HEK293 (cell line): ENCODE data around the gene ZMYND10.

Source experiments
- CTCF ChIA-PET: fragments of 350-600 bp; formaldehyde crosslinking; extraction: SDS; loops from one replicate; lab custom pipeline; 2021; ENCODE audit warnings: antibody characterized with exemption; lab: Yijun Ruan, JAX
- POLR2A ChIA-PET: fragments of 300-600 bp; formaldehyde crosslinking; extraction: SDS; loops from one replicate; lab custom pipeline; 2020; ENCODE audit warnings: antibody characterized with exemption, inconsistent platforms; lab: Yijun Ruan, JAX
- H3K27ac ChIP-seq: fragments of 200-500 bp; sonication (Bioruptor generic); 2 replicates; pipeline ENCODE4 v1.5.1; 2014; ENCODE audit warnings: low read depth, low read length, control low read depth, inconsistent platforms; ENCODE audit errors: extremely low read depth
- H3K36me3 ChIP-seq, 2 experiments: fragments of 200-500 bp in 1 of 2; sonication (Bioruptor generic) in 1 of 2; 1 replicate in 1 of 2; 2 replicates in 1 of 2; pipeline ENCODE4 v1.5.1; 2014 to 2017; ENCODE audit warnings: inconsistent platforms in 2 of 2, low read length in 2 of 2; ENCODE audit not compliant: control insufficient read depth in 2 of 2, insufficient read depth in 1 of 2
- H3K4me1 ChIP-seq: fragments of 200-500 bp; sonication (Bioruptor generic); 2 replicates; pipeline ENCODE4 v1.5.1; 2014; ENCODE audit warnings: mild to moderate bottlenecking, low read length, inconsistent platforms; ENCODE audit not compliant: control insufficient read depth, insufficient read depth
- H3K4me3 ChIP-seq: 2 replicates; pipeline ENCODE4 v1.5.1; 2011; ENCODE audit warnings: low read depth, mild to moderate bottlenecking, control low read depth, low read length, moderate library complexity
- H3K9me3 ChIP-seq: fragments of 200-500 bp; sonication (Bioruptor generic); 2 replicates; pipeline ENCODE4 v1.5.1; 2014; ENCODE audit warnings: low read depth, low read length, inconsistent platforms; ENCODE audit not compliant: control insufficient read depth, insufficient read depth
- FEZF1 ChIP-seq: fragments of 450-650 bp; formaldehyde crosslinking; IDR thresholded peaks from 2 replicates; pipeline ENCODE4 v1.5.1; 2016; ENCODE audit warnings: missing biosample characterization, missing genetic modification characterization
- ZBTB1 ChIP-seq: fragments of 450-650 bp; formaldehyde crosslinking; IDR thresholded peaks from 2 replicates; pipeline ENCODE4 v1.5.1; 2016; ENCODE audit warnings: missing biosample characterization, missing genetic modification characterization
- ZFP69B ChIP-seq: fragments of 450-650 bp; formaldehyde crosslinking; IDR thresholded peaks from 2 replicates; pipeline ENCODE4 v1.5.1; 2016; ENCODE audit warnings: missing biosample characterization, missing genetic modification characterization
- ZNF18 ChIP-seq: fragments of 450-650 bp; formaldehyde crosslinking; IDR thresholded peaks from 2 replicates; pipeline ENCODE4 v1.5.1; 2016; ENCODE audit warnings: missing biosample characterization, missing genetic modification characterization
- ZNF350 ChIP-seq: fragments of 450-650 bp; formaldehyde crosslinking; IDR thresholded peaks from 2 replicates; pipeline ENCODE4 v1.5.0; 2017; ENCODE audit warnings: missing biosample characterization, mild to moderate bottlenecking, missing genetic modification characterization
- ZNF366 ChIP-seq: fragments of 450-650 bp; formaldehyde crosslinking; conservative IDR thresholded peaks from 2 replicates; pipeline ENCODE4 v1.5.1; 2016; ENCODE audit warnings: missing biosample characterization, missing genetic modification characterization
- ZNF521 ChIP-seq: fragments of 450-650 bp; formaldehyde crosslinking; IDR thresholded peaks from 2 replicates; pipeline ENCODE4 v1.5.1; 2017; ENCODE audit warnings: missing biosample characterization, mild to moderate bottlenecking, missing genetic modification characterization
- ZNF571 ChIP-seq: fragments of 450-650 bp; formaldehyde crosslinking; IDR thresholded peaks from 2 replicates; pipeline ENCODE4 v1.5.0; 2017; ENCODE audit warnings: missing biosample characterization, missing genetic modification characterization
- ZNF660 ChIP-seq: fragments of 450-650 bp; IDR thresholded peaks from 2 replicates; pipeline ENCODE4 v1.5.1; 2018; ENCODE audit warnings: missing biosample characterization, mild to moderate bottlenecking, missing genetic modification characterization
- ZNF704 ChIP-seq: fragments of 450-650 bp; formaldehyde crosslinking; IDR thresholded peaks from 2 replicates; pipeline ENCODE4 v1.5.1; 2016; ENCODE audit warnings: missing biosample characterization, missing genetic modification characterization
- TF ChIP-seq, protein P1 (sequence below): fragments of 450-650 bp; formaldehyde crosslinking; IDR thresholded peaks from 2 replicates; pipeline ENCODE4 v1.5.1; 2016; ENCODE audit warnings: missing biosample characterization, missing genetic modification characterization
- TF ChIP-seq, protein P2 (sequence below): fragments of 450-650 bp; IDR thresholded peaks from 2 replicates; pipeline ENCODE4 v1.5.1; 2018; ENCODE audit warnings: missing biosample characterization, missing genetic modification characterization
- TF ChIP-seq, protein P3 (sequence below): fragments of 450-650 bp; formaldehyde crosslinking; IDR thresholded peaks from 2 replicates; pipeline ENCODE4 v1.5.1; 2016; ENCODE audit warnings: missing biosample characterization, missing genetic modification characterization

Gene ZMYND10

DNA sequence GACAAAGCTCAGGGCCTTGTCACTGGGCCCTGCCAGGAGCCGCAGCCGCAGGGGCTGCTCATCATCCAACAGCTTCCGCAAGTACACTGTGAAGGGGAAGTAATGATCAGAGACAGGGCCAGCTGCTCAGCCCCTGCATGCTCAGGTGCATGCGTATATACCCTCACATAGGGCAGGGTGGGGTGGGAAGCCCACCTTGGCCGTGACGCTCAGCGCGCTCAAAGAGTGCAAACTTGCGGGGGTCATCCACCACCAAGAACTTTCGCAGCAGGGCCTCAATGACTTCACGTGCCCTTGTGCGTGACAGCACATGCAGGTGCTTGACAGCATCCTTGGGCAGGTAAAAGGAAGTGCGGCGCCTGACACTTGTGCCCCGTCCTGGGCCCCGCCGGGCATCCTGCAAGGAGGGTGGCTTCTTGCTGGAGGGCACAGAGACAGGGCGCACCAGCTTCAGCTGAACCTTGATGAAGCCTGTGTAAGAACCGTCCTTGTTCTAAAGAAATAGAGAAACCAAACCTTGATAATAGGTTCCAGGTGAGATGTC is 14.1 kb downstream of the ZMYND10 start:
- Histone ChIP-seq H3K36me3 (peaks cover 6 to 61% of the 10 kb centered on the region in 2 experiments), H3K4me1 (no peaks in the 10 kb centered on the region; the same call in 1 of the 2 replicates), H3K4me3 (no peak overlapping the region), H3K9me3 (no peaks in the 10 kb centered on the region)
- TF ChIP-seq ZNF704 (tag by site-specific recombination) (no peak), ZNF366 (tag by site-specific recombination) (no peak), ZNF350 (tag by site-specific recombination) (no peak)
- TF ChIP-seq, all 188 proteins: peak for 0
- H3K27ac ChIP-seq = no peak overlapping the region
- POLR2A ChIA-PET = interaction anchor here (1.0 to 1.3 kb wide), 2 partner anchors 11 to 32 kb away, joined by 3 read pairs; partner anchors contain the start of genes HYAL3 and NAA80
- CTCF ChIA-PET = no interaction called here

- Histone ChIP-seq H3K36me3 (peaks cover 6 to 66% of the 10 kb centered on the region in 2 experiments), H3K27ac (no peak overlapping the region), H3K9me3 (no peaks in the 10 kb centered on the region), H3K4me1 (no peaks in the 10 kb centered on the region), H3K4me3 (no peak overlapping the region)
- POLR2A ChIA-PET = no interaction called here
- TF ChIP-seq, protein P1, sequence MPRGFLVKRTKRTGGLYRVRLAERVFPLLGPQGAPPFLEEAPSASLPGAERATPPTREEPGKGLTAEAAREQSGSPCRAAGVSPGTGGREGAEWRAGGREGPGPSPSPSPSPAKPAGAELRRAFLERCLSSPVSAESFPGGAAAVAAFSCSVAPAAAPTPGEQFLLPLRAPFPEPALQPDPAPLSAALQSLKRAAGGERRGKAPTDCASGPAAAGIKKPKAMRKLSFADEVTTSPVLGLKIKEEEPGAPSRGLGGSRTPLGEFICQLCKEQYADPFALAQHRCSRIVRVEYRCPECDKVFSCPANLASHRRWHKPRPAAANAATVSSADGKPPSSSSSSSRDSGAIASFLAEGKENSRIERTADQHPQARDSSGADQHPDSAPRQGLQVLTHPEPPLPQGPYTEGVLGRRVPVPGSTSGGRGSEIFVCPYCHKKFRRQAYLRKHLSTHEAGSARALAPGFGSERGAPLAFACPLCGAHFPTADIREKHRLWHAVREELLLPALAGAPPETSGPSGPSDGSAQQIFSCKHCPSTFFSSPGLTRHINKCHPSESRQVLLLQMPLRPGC (tag by site-specific recombination) = no peak
- TF ChIP-seq ZNF18 (tag by site-specific recombination) (no peak), ZBTB1 (tag by site-specific recombination) (no peak), ZNF521 (tag by site-specific recombination) (no peak), FEZF1 (tag by site-specific recombination) (no peak), ZNF660 (tag by site-specific recombination) (no peak), ZNF571 (no peak), ZFP69B (tag by site-specific recombination) (no peak)
- TF ChIP-seq, protein P2, sequence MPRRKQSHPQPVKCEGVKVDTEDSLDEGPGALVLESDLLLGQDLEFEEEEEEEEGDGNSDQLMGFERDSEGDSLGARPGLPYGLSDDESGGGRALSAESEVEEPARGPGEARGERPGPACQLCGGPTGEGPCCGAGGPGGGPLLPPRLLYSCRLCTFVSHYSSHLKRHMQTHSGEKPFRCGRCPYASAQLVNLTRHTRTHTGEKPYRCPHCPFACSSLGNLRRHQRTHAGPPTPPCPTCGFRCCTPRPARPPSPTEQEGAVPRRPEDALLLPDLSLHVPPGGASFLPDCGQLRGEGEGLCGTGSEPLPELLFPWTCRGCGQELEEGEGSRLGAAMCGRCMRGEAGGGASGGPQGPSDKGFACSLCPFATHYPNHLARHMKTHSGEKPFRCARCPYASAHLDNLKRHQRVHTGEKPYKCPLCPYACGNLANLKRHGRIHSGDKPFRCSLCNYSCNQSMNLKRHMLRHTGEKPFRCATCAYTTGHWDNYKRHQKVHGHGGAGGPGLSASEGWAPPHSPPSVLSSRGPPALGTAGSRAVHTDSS (tag by site-specific recombination) = no peak
- TF ChIP-seq, protein P3, sequence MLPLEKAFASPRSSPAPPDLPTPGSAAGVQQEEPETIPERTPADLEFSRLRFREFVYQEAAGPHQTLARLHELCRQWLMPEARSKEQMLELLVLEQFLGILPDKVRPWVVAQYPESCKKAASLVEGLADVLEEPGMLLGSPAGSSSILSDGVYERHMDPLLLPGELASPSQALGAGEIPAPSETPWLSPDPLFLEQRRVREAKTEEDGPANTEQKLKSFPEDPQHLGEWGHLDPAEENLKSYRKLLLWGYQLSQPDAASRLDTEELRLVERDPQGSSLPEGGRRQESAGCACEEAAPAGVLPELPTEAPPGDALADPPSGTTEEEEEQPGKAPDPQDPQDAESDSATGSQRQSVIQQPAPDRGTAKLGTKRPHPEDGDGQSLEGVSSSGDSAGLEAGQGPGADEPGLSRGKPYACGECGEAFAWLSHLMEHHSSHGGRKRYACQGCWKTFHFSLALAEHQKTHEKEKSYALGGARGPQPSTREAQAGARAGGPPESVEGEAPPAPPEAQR (tag by site-specific recombination) = no peak
- CTCF ChIA-PET = no interaction called here
Observed at GRCh38 chr3:50330330-50330729, 15.2 kb downstream of the ZMYND10 start.
